Osteoblast (primary cell): ENCODE measurements around the gene FBN3. TPM values are rescaled to one million over a fixed set of nuclear protein-coding genes. Genes with fewer than 3 reads are reported as not detected.
A peak's percentile ranks its signal among the peaks of the same experiment; 100 is the strongest.

ENCODE experiments used
- DNase-seq: peaks from one replicate; pipeline ENCODE4 v3.0.0; 2011; ENCODE audit warnings: low spot score, mixed read lengths; ENCODE audit not compliant: insufficient read length; ENCODE audit errors: missing footprints
- H2AFZ ChIP-seq: 2 replicates; pipeline ENCODE4 v1.6.0; 2011; ENCODE audit warnings: mild to moderate bottlenecking, low read length
- H3K27ac ChIP-seq: 2 replicates; pipeline ENCODE4 v1.5.1; 2011; ENCODE audit warnings: mild to moderate bottlenecking, low read depth, low read length, moderate library complexity
- H3K27me3 ChIP-seq: 2 replicates; pipeline ENCODE4 v1.6.0; 2012; ENCODE audit warnings: mild to moderate bottlenecking, control low read depth, inconsistent platforms, low read length, moderate library complexity; ENCODE audit not compliant: insufficient read depth
- H3K36me3 ChIP-seq: 2 replicates; pipeline ENCODE4 v1.5.1; 2011; ENCODE audit warnings: mild to moderate bottlenecking, low read length, control low read depth, moderate library complexity; ENCODE audit not compliant: insufficient read depth
- H3K4me1 ChIP-seq: 2 replicates; pipeline ENCODE4 v1.5.1; 2011; ENCODE audit warnings: mild to moderate bottlenecking, low read length, control low read depth, moderate library complexity; ENCODE audit not compliant: insufficient read depth
- H3K4me2 ChIP-seq: 2 replicates; pipeline ENCODE4 v1.6.0; 2011; ENCODE audit warnings: mild to moderate bottlenecking, low read length; ENCODE audit not compliant: insufficient read depth
- H3K4me3 ChIP-seq: fragments of 200-600 bp; sonication (generic); 3 replicates; pipeline ENCODE4 v1.5.1; 2012; ENCODE audit warnings: mild to moderate bottlenecking, low read length, inconsistent platforms; ENCODE audit not compliant: insufficient read depth
- H3K79me2 ChIP-seq: 2 replicates; pipeline ENCODE4 v1.6.0; 2012; ENCODE audit warnings: mild to moderate bottlenecking, low read length, control low read depth, inconsistent platforms; ENCODE audit not compliant: insufficient read depth
- H3K9me3 ChIP-seq: 2 replicates; pipeline ENCODE4 v1.5.1; 2011; ENCODE audit warnings: low read depth, low read length, control low read depth
- H4K20me1 ChIP-seq: 2 replicates; pipeline ENCODE4 v1.6.0; 2012; ENCODE audit warnings: mild to moderate bottlenecking, low read length, control low read depth; ENCODE audit not compliant: insufficient read depth
- CTCF ChIP-seq: IDR thresholded peaks from 2 replicates; pipeline ENCODE4 v1.5.1; 2011; ENCODE audit warnings: mild to moderate bottlenecking, low read depth, low read length, moderate library complexity; ENCODE audit errors: extremely low read depth
- total RNA-seq: library from RNA; depleted of rRNA; stranded (reverse); fragments of >200 nt; gene quantifications from 2 replicates; pipeline ENCODE4 v1.2.3, GENCODE V29; 2012

FBN3 gene
- not detected in 2 replicates for total RNA-seq

DNA sequence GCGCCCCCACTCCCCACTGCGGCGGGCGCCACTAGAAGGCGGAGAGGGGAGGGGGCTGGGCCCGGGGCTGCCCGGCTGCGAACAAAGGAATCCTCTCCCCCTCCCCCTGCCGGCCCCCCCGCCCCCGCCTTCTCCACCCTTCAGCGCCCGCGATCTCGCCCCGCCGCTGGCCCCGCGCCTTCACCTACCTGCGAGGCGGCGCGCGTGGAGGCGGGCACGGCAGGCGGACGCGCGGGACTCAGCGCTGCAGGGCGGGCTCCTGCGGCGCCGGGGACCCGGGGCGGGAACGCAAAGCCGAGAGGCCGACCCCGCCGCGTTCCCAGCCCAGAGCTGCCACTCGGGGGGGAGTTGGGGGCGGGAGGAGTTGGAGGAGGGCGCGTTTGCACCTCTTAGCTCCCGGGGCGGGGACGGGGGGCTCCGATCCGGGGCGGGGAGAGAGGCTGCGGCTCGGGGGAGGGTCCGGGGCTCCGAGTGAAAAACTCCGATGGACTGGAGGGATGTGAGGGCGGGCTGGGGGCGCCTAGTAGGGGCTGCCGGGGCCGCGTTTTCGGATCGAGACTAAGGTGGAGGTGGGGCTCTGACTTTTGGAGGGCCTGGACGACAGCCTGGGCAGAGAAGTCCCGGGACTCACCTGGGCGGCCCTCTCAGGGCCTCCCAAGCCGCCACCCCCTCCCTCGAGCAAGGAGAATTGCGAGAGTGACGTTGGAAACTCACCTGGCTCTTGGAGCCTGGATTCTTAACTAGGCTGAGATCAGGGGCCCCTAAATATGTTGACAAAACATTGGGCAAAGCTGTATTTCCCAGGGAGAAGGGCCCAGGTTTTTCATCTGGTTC lies at the start of gene FBN3:
TSS of gene FBN3 (minus strand) at position 332 of the 834 bp plus-strand sequence. CDS start 2,112 bp downstream, outside the sequence.
- no peak within 1 kb of the TSS for H3K4me3 ChIP-seq
- H3K4me2 ChIP-seq, result no peak within 1 kb of the TSS
- no peaks in the 10 kb centered on the region for H4K20me1 ChIP-seq
- peaks cover 35% of the 10 kb centered on the region for H3K27me3 ChIP-seq
- H3K4me1 ChIP-seq, result no peaks in the 10 kb centered on the region
- H3K79me2 ChIP-seq, result no peaks in the 10 kb centered on the region
- no peaks in the 10 kb centered on the region for H3K9me3 ChIP-seq
- no peak within 1 kb of the TSS for H3K27ac ChIP-seq
- H2AFZ ChIP-seq, result no peak within 1 kb of the TSS
- no peak for TF ChIP-seq CTCF
- DNase-seq, result peak; percentile 43
- H3K36me3 ChIP-seq, result no peaks in the 10 kb centered on the region

DNA sequence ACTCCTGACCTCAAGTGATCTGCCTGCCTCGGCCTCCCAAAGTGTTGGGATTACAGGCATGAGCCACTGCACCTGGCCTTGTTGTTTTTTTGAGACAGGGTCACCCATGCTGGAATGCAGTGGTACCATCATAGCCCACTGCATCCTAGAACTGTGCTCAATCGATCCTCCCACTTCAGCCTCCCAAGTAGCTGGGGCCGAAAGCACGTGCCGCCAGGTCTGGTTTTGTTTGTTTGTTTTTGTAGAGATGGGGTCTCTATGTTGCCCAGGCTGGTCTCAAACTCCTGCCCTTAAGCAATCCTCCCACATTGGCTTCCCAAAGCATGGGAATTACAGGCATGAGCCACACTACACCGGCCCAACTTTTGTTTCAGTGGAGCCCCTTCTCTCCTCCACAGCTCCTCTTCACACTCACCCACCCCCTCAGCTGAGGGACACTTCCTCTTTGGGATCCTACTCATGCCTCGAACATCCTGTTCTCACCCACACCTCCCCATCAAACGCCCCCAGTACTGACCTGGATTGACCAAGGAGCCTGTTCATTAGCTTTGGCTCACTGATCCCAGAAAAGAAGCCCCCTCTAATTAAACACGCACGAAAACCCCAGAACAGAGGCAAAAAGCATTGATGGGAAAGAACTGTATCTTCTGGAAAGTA lies 47.0 kb upstream of the FBN3 start:
- no peak overlapping the region for H3K27ac ChIP-seq
- H4K20me1 ChIP-seq, result no peaks in the 10 kb centered on the region
- H3K9me3 ChIP-seq, result no peaks in the 10 kb centered on the region
- H3K4me3 ChIP-seq, result no peak overlapping the region
- H3K27me3 ChIP-seq, result no peaks in the 10 kb centered on the region
- DNase-seq, result no peak
- no peak for TF ChIP-seq CTCF
- H3K4me2 ChIP-seq, result no peak overlapping the region
- H3K36me3 ChIP-seq, result no peaks in the 10 kb centered on the region
- no peaks in the 10 kb centered on the region for H3K4me1 ChIP-seq
- no peaks in the 10 kb centered on the region for H3K79me2 ChIP-seq
- no peak overlapping the region for H2AFZ ChIP-seq

- Histone ChIP-seq H3K4me3 (no peak overlapping the region), H3K27ac (no peak overlapping the region), H3K36me3 (no peaks in the 10 kb centered on the region), H3K4me1 (no peaks in the 10 kb centered on the region), H3K4me2 (no peak overlapping the region), H3K27me3 (no peaks in the 10 kb centered on the region), H3K79me2 (no peaks in the 10 kb centered on the region), H3K9me3 (no peaks in the 10 kb centered on the region), H2AFZ (no peak overlapping the region), H4K20me1 (no peaks in the 10 kb centered on the region)
- DNase-seq, result no peak
- no peak for TF ChIP-seq CTCF
These were observed 45.3 kb upstream of the FBN3 start for GRCh38 chr19:8194528-8195267.
